DOHH2 (cell line): ENCODE results near the gene CERS2.

ENCODE experiments used
- H3F3A ChIP-seq: fragments of 200-600 bp; sonication (generic), shearing (Covaris generic); 2 replicates; pipeline ENCODE4 v1.6.0; 2016; ENCODE audit warnings: antibody characterized with exemption, mild to moderate bottlenecking; ENCODE audit not compliant: control insufficient read depth, insufficient read depth
- H3K27ac ChIP-seq: fragments of 200-600 bp; sonication (generic); 2 replicates; pipeline ENCODE4 v1.5.1; 2014; ENCODE audit warnings: low read depth, mild to moderate bottlenecking, low read length, moderate library complexity
- H3K27me3 ChIP-seq: fragments of 200-600 bp; sonication (generic); 2 replicates; pipeline ENCODE4 v1.6.1; 2014; ENCODE audit warnings: mild to moderate bottlenecking, low read length, mixed read lengths; ENCODE audit not compliant: control insufficient read depth
- H3K36me3 ChIP-seq: fragments of 200-600 bp; sonication (generic); 2 replicates; pipeline ENCODE4 v1.6.1; 2014; ENCODE audit warnings: mild to moderate bottlenecking, low read length, moderate library complexity, mixed read lengths; ENCODE audit not compliant: control insufficient read depth
- H3K4me1 ChIP-seq: fragments of 200-600 bp; sonication (generic); 2 replicates; pipeline ENCODE4 v1.6.1; 2014; ENCODE audit warnings: mild to moderate bottlenecking, low read length, mixed read lengths; ENCODE audit not compliant: control insufficient read depth
- H3K4me2 ChIP-seq: fragments of 200-600 bp; sonication (generic); 2 replicates; pipeline ENCODE4 v1.6.0; 2014; ENCODE audit warnings: mild to moderate bottlenecking, low read length, moderate library complexity
- H3K4me3 ChIP-seq: fragments of 200-600 bp; sonication (generic); 2 replicates; pipeline ENCODE4 v1.5.1; 2014; ENCODE audit warnings: mild to moderate bottlenecking, low read length, mixed read lengths
- H3K79me2 ChIP-seq: fragments of 200-600 bp; sonication (generic); 2 replicates; pipeline ENCODE4 v1.6.1; 2014; ENCODE audit warnings: mild to moderate bottlenecking, low read length, mixed read lengths; ENCODE audit not compliant: control insufficient read depth
- H3K9me2 ChIP-seq: fragments of 200-600 bp; sonication (generic); replicated peaks from 2 replicates; pipeline ENCODE4 v1.6.1; 2014; ENCODE audit warnings: mild to moderate bottlenecking, low read length, mixed read lengths; ENCODE audit not compliant: control insufficient read depth
- H3K9me3 ChIP-seq: fragments of 200-600 bp; sonication (generic); 2 replicates; pipeline ENCODE4 v1.6.1; 2014; ENCODE audit warnings: antibody characterized with exemption, low read length, mixed read lengths; ENCODE audit not compliant: control insufficient read depth, insufficient read depth
- H4K20me1 ChIP-seq: fragments of 200-600 bp; sonication (generic); 2 replicates; pipeline ENCODE4 v1.6.0; 2014; ENCODE audit warnings: low read depth, mild to moderate bottlenecking, antibody characterized with exemption, low read length, moderate library complexity; ENCODE audit not compliant: control insufficient read depth, insufficient read depth
- CTCF ChIP-seq: fragments of 200-600 bp; sonication (generic); IDR thresholded peaks from one replicate; pipeline ENCODE4 v1.5.1; 2014; ENCODE audit warnings: antibody characterized with exemption, mild to moderate bottlenecking, low read depth, low read length; ENCODE audit not compliant: poor library complexity, severe bottlenecking
- EZH2phosphoT487 ChIP-seq: fragments of 200-600 bp; sonication (generic); IDR thresholded peaks from 2 replicates; pipeline ENCODE4 v1.6.1; 2017; ENCODE audit warnings: borderline replicate concordance, mild to moderate bottlenecking, antibody characterized with exemption, low read length, moderate library complexity, mixed read lengths

The CERS2 gene

GRCh38 chr1:151002611-151003010 is 28.0 kb upstream of the CERS2 start:
- H3K9me2 ChIP-seq, result no peaks in the 10 kb centered on the region
- no peaks in the 10 kb centered on the region for H3K36me3 ChIP-seq
- H3K4me3 ChIP-seq, result no peak overlapping the region
- H3K27me3 ChIP-seq, result no peaks in the 10 kb centered on the region
- H3K79me2 ChIP-seq, result no peaks in the 10 kb centered on the region
- TF ChIP-seq CTCF (no peak), EZH2phosphoT487 (no peak)
- H3F3A ChIP-seq, result peaks cover 3% of the 10 kb centered on the region
- H3K4me2 ChIP-seq, result no peak overlapping the region
- no peak overlapping the region for H3K27ac ChIP-seq
- H4K20me1 ChIP-seq, result no peaks in the 10 kb centered on the region
- no peaks in the 10 kb centered on the region for H3K9me3 ChIP-seq
- peaks cover 45% of the 10 kb centered on the region for H3K4me1 ChIP-seq

GRCh38 chr1:151002051-151002450 is 27.4 kb upstream of the CERS2 start:
- no peaks in the 10 kb centered on the region for H3K9me2 ChIP-seq
- no peaks in the 10 kb centered on the region for H3K27me3 ChIP-seq
- H4K20me1 ChIP-seq, result no peaks in the 10 kb centered on the region
- no peak overlapping the region for H3K27ac ChIP-seq
- no peaks in the 10 kb centered on the region for H3K36me3 ChIP-seq
- H3K4me2 ChIP-seq, result no peak overlapping the region
- no peaks in the 10 kb centered on the region for H3K9me3 ChIP-seq
- H3F3A ChIP-seq, result no peaks in the 10 kb centered on the region
- no peak overlapping the region for H3K4me3 ChIP-seq
- H3K4me1 ChIP-seq, result peaks cover 40% of the 10 kb centered on the region
- TF ChIP-seq EZH2phosphoT487 (no peak), CTCF (no peak)
- no peaks in the 10 kb centered on the region for H3K79me2 ChIP-seq

- Histone ChIP-seq H3K36me3 (no peaks in the 10 kb centered on the region), H3K79me2 (no peaks in the 10 kb centered on the region), H3K4me1 (peaks cover 35% of the 10 kb centered on the region), H3K9me3 (no peaks in the 10 kb centered on the region), H3K9me2 (no peaks in the 10 kb centered on the region), H4K20me1 (no peaks in the 10 kb centered on the region), H3K4me2 (no peak overlapping the region), H3K27me3 (no peaks in the 10 kb centered on the region), H3F3A (no peaks in the 10 kb centered on the region), H3K27ac (no peak overlapping the region), H3K4me3 (no peak overlapping the region)
- TF ChIP-seq EZH2phosphoT487, result no peak
- no peak for TF ChIP-seq CTCF
These were observed 27.0 kb upstream of the CERS2 start for GRCh38 chr1:151001602-151002001.

- Histone ChIP-seq H3K4me2 (no peak overlapping the region), H3K4me3 (no peak overlapping the region), H3K9me3 (no peaks in the 10 kb centered on the region), H3K4me1 (peaks cover 23% of the 10 kb centered on the region), H3F3A (no peaks in the 10 kb centered on the region), H3K27ac (no peak overlapping the region), H3K9me2 (no peaks in the 10 kb centered on the region), H4K20me1 (no peaks in the 10 kb centered on the region), H3K36me3 (no peaks in the 10 kb centered on the region), H3K27me3 (no peaks in the 10 kb centered on the region), H3K79me2 (no peaks in the 10 kb centered on the region)
- TF ChIP-seq CTCF (no peak), EZH2phosphoT487 (no peak)
These were observed 25.8 kb upstream of the CERS2 start for GRCh38 chr1:151000408-151000807.
